ENCODE measurements around the gene ASTE1. TPM values are rescaled to one million over a fixed set of nuclear protein-coding genes. Genes with fewer than 3 reads are reported as not detected.
A peak's percentile ranks its signal among the peaks of the same experiment; 100 is the strongest.

ASTE1 gene
- total and polyA plus RNA-seq, 9 of the 15 experiments (the other 6 are each of a cell fraction or from before 2014, with no cell fraction given), result 3.5 to 12.1 (median 6.9) TPM

GRCh38 chr3:131072099-131072559 lies 45.5 kb upstream of the ASTE1 start (continued):
- TF ChIP-seq, protein P1, sequence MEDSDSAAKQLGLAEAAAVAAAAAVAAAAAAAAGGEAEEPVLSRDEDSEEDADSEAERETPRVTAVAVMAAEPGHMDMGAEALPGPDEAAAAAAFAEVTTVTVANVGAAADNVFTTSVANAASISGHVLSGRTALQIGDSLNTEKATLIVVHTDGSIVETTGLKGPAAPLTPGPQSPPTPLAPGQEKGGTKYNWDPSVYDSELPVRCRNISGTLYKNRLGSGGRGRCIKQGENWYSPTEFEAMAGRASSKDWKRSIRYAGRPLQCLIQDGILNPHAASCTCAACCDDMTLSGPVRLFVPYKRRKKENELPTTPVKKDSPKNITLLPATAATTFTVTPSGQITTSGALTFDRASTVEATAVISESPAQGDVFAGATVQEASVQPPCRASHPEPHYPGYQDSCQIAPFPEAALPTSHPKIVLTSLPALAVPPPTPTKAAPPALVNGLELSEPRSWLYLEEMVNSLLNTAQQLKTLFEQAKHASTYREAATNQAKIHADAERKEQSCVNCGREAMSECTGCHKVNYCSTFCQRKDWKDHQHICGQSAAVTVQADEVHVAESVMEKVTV (CRISPR knock-in tag; IDR thresholded peaks at IDR 0.05), result no peak
- TF ChIP-seq POLR2AphosphoS2 (IDR thresholded peaks at IDR 0.05; ENCODE audit: low read length), result no peak
- TF ChIP-seq NCOR1 (IDR thresholded peaks at IDR 0.05), result peak; percentile 38; the same call in 1 of the 2 replicates
- TF ChIP-seq ZNF280A (IDR thresholded peaks at IDR 0.05; ENCODE audit: low read depth, partially characterized antibody), result no peak
- no peak for TF ChIP-seq CTCF (IDR thresholded peaks at IDR 0.05 in 2 of 3, conservative IDR thresholded peaks at IDR 0.05 in 1 of 3; ENCODE audit: insufficient read depth in 2 of 3, low read depth in 1 of 3, low read length in 3 of 3)
- TF ChIP-seq BCOR (IDR thresholded peaks at IDR 0.05), result no peak
- TF ChIP-seq RBM17 (IDR thresholded peaks at IDR 0.05; ENCODE audit: borderline replicate concordance, low read depth, low read length), result no peak
- TF ChIP-seq MAFG (tag; conservative IDR thresholded peaks at IDR 0.05), result no peak
- TF ChIP-seq, protein P2, sequence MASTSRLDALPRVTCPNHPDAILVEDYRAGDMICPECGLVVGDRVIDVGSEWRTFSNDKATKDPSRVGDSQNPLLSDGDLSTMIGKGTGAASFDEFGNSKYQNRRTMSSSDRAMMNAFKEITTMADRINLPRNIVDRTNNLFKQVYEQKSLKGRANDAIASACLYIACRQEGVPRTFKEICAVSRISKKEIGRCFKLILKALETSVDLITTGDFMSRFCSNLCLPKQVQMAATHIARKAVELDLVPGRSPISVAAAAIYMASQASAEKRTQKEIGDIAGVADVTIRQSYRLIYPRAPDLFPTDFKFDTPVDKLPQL (IDR thresholded peaks at IDR 0.05; ENCODE audit: extremely low read depth, insufficient read length), result no peak
- no peak for TF ChIP-seq PRPF4 (IDR thresholded peaks at IDR 0.05; ENCODE audit: insufficient read depth, low read depth, low read length, poor library complexity, severe bottlenecking)
- TF ChIP-seq SRSF1 (IDR thresholded peaks at IDR 0.05; ENCODE audit: low read depth, low read length), result no peak
- no peak; the same call in 1 of the 2 replicates for TF ChIP-seq FOXM1 (IDR thresholded peaks at IDR 0.05; ENCODE audit: low read depth)
- TF ChIP-seq FOXM1 (CRISPR knock-in tag; IDR thresholded peaks at IDR 0.05; ENCODE audit: low read depth), result no peak
- no peak for TF ChIP-seq HOXB6 (CRISPR knock-in tag; IDR thresholded peaks at IDR 0.05; ENCODE audit: borderline replicate concordance)
- TF ChIP-seq ELF1 (tag; IDR thresholded peaks at IDR 0.05), result peak; percentile 32; the same call in 1 of the 2 replicates
- TF ChIP-seq LEF1 (IDR thresholded peaks at IDR 0.05), result peak; percentile 69
- TF ChIP-seq ZBED1 (IDR thresholded peaks at IDR 0.05), result no peak
- peak; percentile 60 for TF ChIP-seq MEF2D (tag; conservative IDR thresholded peaks at IDR 0.05; ENCODE audit: low read depth)
- peak; percentile 72 for TF ChIP-seq USF2 (CRISPR knock-in tag; IDR thresholded peaks at IDR 0.05)
- TF ChIP-seq, protein P3, sequence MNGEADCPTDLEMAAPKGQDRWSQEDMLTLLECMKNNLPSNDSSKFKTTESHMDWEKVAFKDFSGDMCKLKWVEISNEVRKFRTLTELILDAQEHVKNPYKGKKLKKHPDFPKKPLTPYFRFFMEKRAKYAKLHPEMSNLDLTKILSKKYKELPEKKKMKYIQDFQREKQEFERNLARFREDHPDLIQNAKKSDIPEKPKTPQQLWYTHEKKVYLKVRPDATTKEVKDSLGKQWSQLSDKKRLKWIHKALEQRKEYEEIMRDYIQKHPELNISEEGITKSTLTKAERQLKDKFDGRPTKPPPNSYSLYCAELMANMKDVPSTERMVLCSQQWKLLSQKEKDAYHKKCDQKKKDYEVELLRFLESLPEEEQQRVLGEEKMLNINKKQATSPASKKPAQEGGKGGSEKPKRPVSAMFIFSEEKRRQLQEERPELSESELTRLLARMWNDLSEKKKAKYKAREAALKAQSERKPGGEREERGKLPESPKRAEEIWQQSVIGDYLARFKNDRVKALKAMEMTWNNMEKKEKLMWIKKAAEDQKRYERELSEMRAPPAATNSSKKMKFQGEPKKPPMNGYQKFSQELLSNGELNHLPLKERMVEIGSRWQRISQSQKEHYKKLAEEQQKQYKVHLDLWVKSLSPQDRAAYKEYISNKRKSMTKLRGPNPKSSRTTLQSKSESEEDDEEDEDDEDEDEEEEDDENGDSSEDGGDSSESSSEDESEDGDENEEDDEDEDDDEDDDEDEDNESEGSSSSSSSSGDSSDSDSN (IDR thresholded peaks at IDR 0.05; ENCODE audit: borderline replicate concordance in 1 of 2, low read depth in 2 of 2, low read length in 2 of 2), result no peak

All from K562 (cell line).